ENCODE measurements around the gene PSME3. TPM values are rescaled to one million over a fixed set of nuclear protein-coding genes. Genes with fewer than 3 reads are reported as not detected.

The PSME3 gene
- total and polyA plus RNA-seq, 2 of the 13 experiments (the other 11 are each of a cell fraction or from before 2014, with no cell fraction given) = 66.3 to 135 TPM

GRCh38 chr17:42798383-42799380, 34.5 kb upstream of the PSME3 start, which contains the start of the genes CNTD1 and COA3 (continued):
- TF ChIP-seq BCL3 (CRISPR knock-in tag; IDR thresholded peaks at IDR 0.05) = peak; percentile 87
- TF ChIP-seq CBX1 (IDR thresholded peaks at IDR 0.05; ENCODE audit: low read depth) = peak; percentile 82
- peak; percentile 40; the same call in 1 of the 2 replicates for TF ChIP-seq HOXD1 (CRISPR knock-in tag; IDR thresholded peaks at IDR 0.05)
- no peak for TF ChIP-seq SMARCC2 (IDR thresholded peaks at IDR 0.05)
- TF ChIP-seq ZNF143 (CRISPR knock-in tag; IDR thresholded peaks at IDR 0.05) = peak; percentile 100
- TF ChIP-seq MTA3 (CRISPR knock-in tag; IDR thresholded peaks at IDR 0.05) = no peak
- TF ChIP-seq CEBPB (IDR thresholded peaks at IDR 0.05; ENCODE audit: borderline replicate concordance, low read depth, low read length) = no peak
- 0 out of 2 replicates have a peak, but pooled peaks have one; percentile 62 for TF ChIP-seq ZNF703 (CRISPR knock-in tag; IDR thresholded peaks at IDR 0.05; ENCODE audit: borderline replicate concordance)
- peak; percentile 79 for TF ChIP-seq FOXO1 (CRISPR knock-in tag; IDR thresholded peaks at IDR 0.05)
- TF ChIP-seq E2F5 (CRISPR knock-in tag; conservative IDR thresholded peaks at IDR 0.05) = peak; percentile 90
- TF ChIP-seq ZHX2 (IDR thresholded peaks at IDR 0.05; ENCODE audit: low read depth) = peak; percentile 93
- 0 out of 2 replicates have a peak, but pooled peaks have one; percentile 44 for TF ChIP-seq ZHX2 (CRISPR knock-in tag; IDR thresholded peaks at IDR 0.05; ENCODE audit: borderline replicate concordance)
- TF ChIP-seq MIER2 (CRISPR knock-in tag; IDR thresholded peaks at IDR 0.05) = peak; percentile 57
- TF ChIP-seq CREB1 (IDR thresholded peaks at IDR 0.05) = peak; percentile 53
- TF ChIP-seq CREB1 (CRISPR knock-in tag; IDR thresholded peaks at IDR 0.05) = peak; percentile 77
- peak; percentile 60; the same call in 1 of the 2 replicates for TF ChIP-seq NFIC (IDR thresholded peaks at IDR 0.05; ENCODE audit: low read length)
- TF ChIP-seq YEATS2 (CRISPR knock-in tag; IDR thresholded peaks at IDR 0.05; ENCODE audit: borderline replicate concordance) = peak; percentile 88; the same call in 1 of the 2 replicates
- no peak for TF ChIP-seq PBX3 (CRISPR knock-in tag; IDR thresholded peaks at IDR 0.05; ENCODE audit: borderline replicate concordance)
- TF ChIP-seq RFX1 (IDR thresholded peaks at IDR 0.05) = no peak
- peak; percentile 95 for TF ChIP-seq TGIF2 (CRISPR knock-in tag; IDR thresholded peaks at IDR 0.05)
- no peak for TF ChIP-seq ZNF468 (CRISPR knock-in tag; IDR thresholded peaks at IDR 0.05)
- TF ChIP-seq U2AF1 (optimal IDR thresholded peaks at IDR 0.05; ENCODE audit: low read depth, low read length) = no peak

Data from HepG2 (cell line).